ENCODE measurements around the gene SERPINB3.
"Not testable (repeated sequence)": the region's sequence is repeated elsewhere in the genome, so short reads cannot be mapped to it uniquely, and the experiment has no call there.

The SERPINB3 gene

DNA sequence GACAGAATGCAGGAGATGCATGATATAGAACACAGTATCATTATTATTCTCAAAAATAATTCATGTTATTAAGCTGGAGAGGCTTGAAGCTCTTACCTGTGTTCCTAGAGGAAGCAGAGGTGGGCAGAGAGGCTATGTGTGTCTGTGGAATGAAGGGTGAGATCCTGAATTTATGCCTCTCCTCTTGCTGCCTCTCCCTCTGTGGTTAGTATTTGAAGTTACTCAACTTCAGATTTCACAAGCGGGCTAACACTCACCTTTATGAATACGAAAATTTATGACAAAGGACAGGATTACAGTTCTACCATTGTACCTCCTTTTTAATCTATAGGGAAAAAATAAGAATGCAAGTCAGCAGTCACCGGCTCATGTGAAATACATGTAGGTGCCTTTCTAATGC, at the start of gene SERPINB3:
TSS of gene SERPINB3 (minus strand) at position 144 of the 400 bp plus-strand sequence. CDS start 677 bp downstream, outside the sequence.
- DNase-seq (ENCODE audit: insufficient read length, low spot score): not testable (repeated sequence)
- peak; percentile 42 for FAIRE-seq

DNA sequence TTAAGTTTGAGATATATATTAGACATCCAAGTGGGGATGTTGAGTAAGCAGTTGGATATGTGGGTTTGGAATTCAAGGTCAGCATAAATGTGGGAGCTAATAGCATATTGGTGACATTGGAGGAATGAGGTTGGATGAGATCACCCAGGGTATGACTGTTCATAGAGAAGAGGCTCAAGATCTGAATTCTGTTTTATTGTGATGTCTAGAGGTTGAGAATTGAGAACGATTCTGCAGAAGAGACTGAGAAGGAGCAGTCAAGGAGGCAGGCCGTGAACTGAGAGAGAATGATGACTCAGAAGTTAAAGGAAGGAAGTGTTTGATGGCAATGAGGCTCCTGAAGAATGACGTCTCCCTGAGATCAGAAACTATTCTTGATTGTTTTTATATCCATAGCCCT, 47.0 kb upstream of the SERPINB3 start:
- DNase-seq (ENCODE audit: insufficient read length, low spot score) (no peak), FAIRE-seq (no peak)

DNA sequence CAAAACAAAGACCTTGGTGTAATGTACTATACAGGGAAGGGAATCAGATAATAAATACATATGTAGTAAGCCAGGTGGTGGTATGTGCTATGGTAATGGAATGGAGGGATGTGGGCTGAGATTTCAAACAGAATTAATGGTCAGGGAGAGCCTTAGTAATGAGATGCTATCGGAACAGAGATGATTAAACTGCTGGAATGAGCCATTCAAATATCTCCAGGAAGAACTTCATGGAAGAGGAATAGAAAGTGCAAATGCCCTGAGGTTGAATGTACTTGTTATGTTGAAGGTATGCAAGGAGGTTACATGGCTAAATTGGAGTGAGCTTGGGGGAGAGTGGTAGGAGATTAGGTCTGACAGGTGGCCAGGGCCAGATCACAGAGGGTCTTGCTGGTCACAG, 46.1 kb upstream of the SERPINB3 start:
- FAIRE-seq: no peak
- DNase-seq (ENCODE audit: insufficient read length, low spot score): no peak

DNA sequence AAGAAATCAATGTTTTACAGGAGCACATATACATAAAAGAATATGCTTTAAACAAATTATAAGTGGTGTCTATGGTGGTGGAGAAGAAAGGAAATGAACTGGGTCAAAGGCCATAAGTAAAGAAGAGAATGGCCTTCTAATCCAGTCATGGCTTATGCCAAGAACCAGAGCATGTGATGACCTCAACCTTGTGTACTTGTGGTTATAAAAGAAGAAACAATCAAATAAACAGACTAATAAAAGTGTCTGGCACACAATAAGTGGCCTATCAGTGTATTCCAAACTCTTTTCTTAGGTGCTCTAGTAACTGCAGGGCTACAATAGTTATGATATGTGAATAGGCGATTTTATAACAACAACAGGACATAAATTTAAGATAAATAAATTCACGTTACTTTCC, 43.7 kb upstream of the SERPINB3 start:
- FAIRE-seq (no peak), DNase-seq (ENCODE audit: insufficient read length, low spot score) (no peak)

DNA sequence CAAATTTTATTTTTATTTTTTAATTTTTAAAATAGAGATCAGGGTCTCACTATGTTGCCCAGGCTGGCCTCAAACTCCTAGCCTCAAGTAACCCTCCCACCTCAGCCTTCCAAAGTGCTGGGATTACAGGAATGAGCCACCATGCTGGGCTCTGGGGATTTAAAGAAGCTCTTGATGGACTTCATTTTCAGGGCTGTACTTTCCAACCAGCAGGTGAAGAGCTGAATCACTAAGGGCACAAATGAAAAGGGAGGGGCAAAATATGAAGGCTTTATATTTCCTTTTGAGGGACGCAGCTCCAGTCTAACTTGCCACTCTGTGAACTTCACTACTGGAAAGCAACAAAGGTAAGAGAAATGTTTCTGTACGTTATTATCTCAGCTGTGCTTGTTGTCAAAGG, 41.0 kb upstream of the SERPINB3 start, which contains the start of gene SERPINB11:
TSS of gene SERPINB11 (plus strand) at position 301 of the 400 bp plus-strand sequence. CDS start 7,234 bp downstream, outside the sequence.
- DNase-seq (ENCODE audit: insufficient read length, low spot score) (no peak), FAIRE-seq (no peak)

DNA sequence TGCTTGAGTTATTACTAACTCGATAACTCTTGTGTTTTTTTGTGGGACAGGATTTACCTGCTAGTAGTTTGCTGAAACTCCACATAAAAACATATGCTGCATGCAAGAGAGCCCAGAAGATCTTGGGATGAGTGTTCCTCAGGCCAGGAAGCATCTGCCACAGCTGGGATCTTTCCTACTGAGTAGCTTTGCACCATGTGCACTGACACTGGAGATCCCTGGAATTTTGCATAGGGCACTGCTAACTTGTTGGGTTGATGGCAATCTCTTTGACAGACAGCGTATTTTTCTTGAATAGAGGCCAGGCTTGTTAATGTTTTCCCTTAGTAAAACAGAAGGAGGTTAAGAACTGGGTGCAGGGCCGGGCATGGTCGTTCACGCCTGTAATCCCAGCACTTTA, 40.3 kb upstream of the SERPINB3 start:
- no peak for FAIRE-seq
- DNase-seq (ENCODE audit: insufficient read length, low spot score): no peak

DNA sequence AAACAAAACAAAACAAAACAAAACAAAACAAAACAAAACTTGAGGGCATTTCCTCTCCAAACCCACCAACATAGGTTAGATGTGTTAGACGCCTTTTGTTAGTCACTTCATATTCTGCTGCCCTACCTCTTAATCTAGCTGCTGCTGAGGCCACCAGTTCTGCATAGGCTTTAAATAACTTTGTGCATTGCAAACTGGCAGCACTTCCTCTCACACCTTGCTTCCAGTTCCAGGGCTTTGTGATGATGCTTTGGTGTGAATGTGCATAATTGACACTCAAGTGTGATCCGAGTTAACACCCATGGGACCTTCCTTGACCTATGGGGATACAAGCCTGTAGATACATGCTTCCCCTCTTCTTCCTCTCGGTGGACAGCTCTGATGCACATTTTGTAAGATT, 38.8 kb upstream of the SERPINB3 start:
- FAIRE-seq (no peak), DNase-seq (ENCODE audit: insufficient read length, low spot score) (no peak)

DNA sequence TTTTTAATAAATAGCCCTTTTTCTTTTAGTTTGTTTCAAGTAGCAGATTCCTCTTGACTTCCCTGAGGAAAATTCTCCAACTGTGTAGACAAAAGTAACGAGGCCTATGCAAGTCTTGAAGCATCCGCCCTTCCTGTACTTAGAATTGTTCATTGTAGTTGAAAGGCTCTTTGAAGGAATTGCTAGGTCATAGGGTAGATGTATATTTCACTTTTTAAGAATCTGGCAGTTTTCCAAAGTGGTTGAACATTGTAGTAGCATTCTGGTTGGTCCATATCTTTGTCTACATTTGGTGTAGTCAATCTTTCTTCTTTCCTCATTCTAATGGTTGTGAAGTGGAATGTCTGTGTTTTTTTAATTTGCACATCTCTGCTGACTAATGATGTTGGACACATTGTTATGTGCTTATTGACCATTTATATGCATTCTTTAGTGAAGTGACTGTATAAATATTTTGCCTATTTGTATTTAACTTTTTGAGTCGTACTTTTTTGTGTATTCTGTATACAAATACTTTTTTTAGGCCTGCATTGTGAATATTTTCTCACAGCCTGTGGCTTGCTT, 35.5 kb upstream of the SERPINB3 start:
- DNase-seq (ENCODE audit: insufficient read length, low spot score) (no peak), FAIRE-seq (no peak)

DNA sequence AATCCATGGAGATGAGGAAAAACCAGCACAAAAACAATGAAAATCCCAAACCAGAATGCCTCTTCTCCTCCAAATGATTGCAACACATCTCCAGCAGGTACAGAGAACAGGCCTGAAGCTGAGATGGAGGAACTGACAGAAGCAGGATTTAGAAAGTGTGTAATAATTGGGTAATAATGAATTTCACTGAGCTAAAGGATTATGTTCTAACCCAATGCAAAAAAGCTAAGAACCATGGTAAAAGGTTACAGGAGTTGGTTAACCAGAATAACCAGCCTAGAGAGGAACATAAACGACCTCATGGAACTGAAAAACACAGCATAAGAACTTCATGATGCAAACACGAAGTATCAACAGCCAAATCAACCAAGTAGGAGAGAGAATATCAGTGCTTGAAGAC, 27.4 kb upstream of the SERPINB3 start:
- DNase-seq (ENCODE audit: insufficient read length, low spot score) (no peak), FAIRE-seq (no peak)

DNA sequence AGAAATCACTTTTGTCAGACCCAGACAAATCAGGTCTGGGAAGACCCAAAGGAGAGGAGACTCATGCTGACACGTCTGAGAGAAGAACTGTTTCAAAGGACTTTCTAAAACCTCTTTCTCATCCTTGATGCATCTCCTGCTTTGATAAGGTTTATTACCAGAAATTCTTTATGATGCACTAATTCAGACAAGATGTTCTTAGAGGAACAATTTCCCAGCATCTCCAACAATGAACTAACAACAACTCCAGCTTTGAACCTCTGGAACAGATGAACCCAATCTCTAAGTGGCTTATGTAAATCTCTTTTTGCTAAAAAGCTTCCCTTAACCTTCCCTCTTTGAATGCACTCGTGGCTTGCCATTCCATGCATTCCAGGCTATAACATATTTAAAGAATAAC, 25.2 kb upstream of the SERPINB3 start:
- DNase-seq (ENCODE audit: insufficient read length, low spot score): no peak
- FAIRE-seq: no peak

DNA sequence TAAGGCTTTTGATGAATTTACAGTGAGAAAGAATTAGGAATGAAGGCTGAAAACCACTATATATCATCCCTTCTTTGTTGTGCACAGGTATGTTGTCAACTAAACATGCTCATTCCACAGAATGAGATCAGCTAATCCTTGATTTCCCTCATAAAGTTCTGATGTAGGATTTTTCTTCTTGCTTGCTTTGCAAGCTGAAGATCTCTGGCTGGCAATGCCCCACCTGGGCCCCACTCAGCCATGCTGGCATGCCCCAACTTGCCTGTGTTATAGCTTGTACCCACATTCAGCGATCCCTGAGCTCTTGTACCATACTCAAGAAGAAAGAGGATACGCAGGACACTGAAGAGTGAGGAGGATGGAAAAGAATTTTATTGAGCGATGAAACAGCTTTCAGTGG, 23.0 kb upstream of the SERPINB3 start:
- DNase-seq (ENCODE audit: insufficient read length, low spot score) (no peak), FAIRE-seq (no peak)

DNA sequence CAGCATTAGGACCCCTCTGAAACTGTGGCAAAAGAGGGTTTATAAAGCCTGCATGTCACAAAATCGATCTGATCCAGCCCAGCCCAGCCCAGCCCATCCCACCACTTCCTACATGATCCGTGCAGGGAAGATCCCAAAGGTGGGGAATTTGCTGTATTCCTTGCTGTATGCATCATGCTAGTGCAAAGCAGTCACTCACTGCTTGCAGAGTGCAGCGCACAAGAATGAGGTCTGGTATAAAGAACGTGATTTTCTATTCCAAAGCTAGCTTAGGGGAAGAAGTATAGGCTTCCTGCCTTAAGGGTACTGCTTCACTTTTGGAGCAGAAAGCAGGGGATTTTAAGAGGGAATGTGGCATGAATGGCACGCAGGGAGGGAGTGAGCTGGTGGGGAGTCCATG, 22.2 kb upstream of the SERPINB3 start:
- no peak for FAIRE-seq
- DNase-seq (ENCODE audit: insufficient read length, low spot score): no peak

DNA sequence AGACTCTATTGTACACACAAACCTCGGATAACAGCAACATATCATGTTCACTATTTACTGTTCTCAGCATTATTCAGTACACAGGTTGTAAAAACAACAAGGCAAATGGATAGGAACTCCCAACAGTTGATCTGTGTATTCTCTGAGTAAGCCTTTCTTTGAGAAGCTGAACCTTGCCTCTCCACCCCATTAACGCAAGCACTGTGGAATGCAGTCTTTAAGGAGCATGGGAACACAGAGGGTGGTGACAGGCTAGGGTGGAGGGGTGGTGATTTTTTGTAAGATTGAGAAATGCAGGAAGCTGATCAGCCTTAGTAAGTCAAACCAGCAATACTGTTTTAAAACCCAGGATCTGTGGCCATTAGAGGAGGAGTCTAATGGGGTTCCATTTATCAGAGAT, 21.5 kb upstream of the SERPINB3 start:
- no peak for FAIRE-seq
- DNase-seq (ENCODE audit: insufficient read length, low spot score): no peak

DNA sequence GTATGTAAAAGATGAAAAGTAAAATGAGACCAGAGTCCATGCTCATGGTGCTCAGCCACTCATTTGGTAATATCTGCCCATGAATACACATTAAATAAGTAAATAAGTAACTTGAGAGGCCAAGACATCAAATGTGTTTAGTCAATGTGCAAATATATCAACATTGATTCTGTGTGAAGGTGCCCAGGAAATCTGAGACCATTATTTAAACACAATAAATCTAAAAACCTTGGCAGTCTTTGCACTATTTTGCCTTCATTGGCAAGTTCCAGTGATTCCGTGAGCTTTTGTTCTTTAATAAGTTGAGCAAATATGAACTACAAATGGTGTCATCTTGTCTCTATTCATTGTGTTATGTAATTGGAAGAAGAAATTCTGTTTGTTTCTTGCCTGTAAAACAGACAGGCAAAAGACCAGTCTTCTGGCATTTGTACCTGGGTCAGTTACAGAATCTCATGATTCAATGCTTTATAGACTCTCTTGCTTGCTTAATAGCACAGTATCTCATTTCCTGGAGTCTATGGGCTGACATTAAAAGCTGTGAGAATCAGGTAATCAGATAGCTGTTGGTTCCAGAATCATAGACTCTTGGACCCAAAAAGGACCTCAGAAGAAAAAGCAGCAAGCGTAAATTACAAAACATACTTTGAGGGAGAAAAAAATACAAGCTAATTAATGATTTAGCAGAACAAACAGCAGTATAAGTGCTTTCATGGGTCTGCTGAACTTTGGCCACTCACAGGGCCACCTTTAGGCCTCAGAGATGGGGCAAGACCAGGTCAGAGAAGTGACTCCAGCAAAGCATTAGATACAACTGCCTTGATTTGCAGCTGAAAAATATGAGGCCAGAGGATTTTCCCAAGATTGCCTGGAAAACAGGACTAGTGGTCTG, 20.0 kb upstream of the SERPINB3 start:
- no peak for DNase-seq (ENCODE audit: insufficient read length, low spot score)
- FAIRE-seq: no peak

DNA sequence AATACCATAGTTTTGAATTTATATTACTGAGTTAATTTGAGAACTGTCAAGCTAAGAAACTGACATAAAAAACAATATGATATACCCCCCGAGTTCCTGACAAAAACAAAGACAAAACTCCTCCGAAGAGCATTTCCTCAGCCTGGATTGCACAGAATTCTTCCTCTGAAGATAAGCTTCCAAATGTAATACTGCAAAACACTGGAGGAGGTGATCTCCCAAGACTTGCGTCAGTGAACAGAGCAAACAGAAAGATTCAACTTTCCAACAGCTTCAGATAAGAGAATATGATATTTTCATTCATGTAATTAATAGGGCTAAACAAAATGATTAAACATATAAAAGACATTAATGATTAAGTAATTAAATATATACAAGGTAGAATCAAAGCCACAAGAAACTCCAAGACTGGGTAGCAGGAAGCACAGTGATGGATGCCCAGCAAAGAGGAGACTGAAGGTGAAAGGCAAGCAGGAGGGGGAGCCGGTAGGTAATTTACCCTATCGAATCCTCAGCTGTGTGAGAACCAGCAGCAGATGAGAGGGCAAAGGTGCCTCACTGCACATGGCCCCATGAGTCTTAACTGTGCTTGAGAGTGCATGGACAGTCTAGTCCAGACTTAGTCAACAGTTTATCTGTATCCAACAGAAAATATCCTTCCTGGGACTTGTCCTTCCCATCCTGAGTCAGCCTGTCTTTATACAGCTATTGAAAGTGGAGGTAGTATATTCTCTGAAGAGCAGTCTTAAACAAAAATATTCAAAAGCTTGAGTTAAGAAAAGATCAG, 18.3 kb upstream of the SERPINB3 start:
- FAIRE-seq (no peak), DNase-seq (ENCODE audit: insufficient read length, low spot score) (no peak)

DNA sequence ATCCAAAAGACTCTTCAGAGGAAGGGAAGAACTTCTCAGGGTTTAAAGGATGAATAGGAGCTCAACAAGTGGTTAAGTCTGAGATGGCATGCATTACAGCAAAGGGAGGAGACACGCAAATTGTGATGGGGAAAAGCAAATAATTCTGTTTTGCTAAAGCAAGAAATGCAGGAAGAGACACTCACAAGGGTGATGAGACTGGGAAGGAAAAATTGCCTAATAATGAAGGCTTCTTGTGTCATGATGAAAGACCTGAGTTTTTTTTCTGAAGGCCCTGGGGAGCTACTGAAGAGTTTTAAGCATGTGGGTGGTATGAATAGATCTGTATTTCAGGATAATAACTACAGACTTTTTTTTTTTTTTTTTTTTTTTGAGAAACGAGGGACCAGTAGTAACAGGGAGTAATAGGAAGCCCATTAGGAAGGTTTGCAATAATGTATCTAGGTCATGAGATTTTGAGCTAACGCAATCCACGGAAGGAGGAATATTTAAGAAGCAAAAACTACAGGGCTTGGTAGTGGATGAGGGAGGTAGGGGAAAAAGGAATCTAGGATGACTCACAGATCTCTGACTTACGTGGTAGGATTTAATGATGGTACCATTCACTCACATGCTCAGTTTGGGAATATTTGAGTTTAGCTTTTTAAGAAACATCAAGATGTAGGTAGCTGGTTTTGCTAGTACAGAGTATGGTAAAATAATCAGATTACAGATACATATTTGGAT, 16.0 kb upstream of the SERPINB3 start:
- DNase-seq (ENCODE audit: insufficient read length, low spot score): no peak
- no peak for FAIRE-seq

DNA sequence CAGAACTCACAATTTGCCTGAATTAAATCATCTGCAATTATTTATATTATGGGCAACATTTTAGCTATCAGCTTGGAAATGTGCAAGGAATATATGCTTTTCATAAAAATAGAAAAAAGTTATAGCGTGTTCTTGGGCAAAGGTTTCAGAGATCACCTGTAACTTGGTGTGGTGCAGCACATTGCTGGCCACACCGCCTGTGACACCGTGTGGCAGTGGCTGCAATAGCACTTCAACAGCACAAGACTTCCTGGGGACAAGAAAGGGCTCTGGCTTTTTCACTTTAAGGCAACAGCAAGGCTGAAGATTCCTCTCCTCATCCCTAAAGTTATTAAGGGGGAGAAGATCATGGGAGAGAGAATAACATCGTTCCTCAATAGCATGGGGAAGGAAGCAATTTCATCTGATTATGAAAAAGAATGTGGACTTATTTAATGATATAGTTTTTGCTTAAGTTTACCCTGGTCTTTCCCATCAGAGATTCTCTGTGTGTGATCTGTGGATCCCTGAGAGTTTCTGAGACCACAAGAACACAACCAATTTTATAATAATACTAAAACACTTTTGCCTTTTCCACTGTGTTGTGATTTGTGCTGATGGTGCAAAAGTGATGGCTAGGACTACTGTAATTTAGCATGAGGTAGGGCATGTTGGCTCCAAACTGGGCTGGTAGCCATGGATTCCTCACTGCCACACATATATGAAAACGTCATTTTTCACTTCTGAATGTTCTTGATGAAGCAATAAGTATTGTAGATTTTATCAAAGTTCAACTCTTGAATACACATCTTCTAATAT, 15.0 kb upstream of the SERPINB3 start:
- no peak for DNase-seq (ENCODE audit: insufficient read length, low spot score)
- FAIRE-seq: no peak

DNA sequence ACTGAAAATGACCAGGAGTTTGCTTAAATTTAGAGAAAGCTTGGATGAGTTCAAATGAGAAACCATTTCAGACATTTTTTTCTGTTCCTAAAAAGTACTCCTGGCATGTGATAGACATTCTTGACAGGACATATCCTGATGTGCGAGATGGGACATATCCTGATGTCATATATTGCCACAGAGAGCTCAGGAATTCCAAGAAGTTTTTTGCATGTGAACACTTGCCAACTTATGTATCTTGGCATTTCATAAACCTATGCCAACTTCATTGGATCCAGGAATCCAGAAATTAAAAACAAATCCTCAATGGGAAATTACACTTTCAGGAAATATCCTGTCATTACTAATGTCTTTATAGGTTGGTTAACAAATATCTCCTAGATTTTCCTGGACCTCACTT, 2.9 kb upstream of the SERPINB3 start:
- no peak for FAIRE-seq
- DNase-seq (ENCODE audit: insufficient read length, low spot score): no peak

DNA sequence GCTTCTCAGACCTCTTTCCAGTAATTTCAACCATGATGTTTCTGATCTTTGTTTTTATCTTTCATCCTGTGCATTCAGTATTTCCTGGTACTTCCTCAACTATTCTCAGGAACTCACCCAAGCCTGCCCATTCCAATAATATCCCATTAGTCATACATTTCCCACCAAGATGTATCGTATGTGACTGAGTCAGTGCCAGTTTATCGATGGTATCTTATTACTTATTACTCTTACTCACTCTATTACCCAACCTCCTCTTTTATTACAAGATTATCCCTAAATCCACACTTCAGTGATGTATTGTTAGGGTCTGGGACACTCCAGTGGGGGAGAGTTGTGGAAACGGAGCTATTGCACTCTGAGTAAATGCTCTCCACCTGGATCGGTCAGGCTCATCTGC, 2.8 kb downstream of the SERPINB3 start:
- not testable (repeated sequence) for FAIRE-seq; DNase-seq (ENCODE audit: insufficient read length, low spot score)

DNA sequence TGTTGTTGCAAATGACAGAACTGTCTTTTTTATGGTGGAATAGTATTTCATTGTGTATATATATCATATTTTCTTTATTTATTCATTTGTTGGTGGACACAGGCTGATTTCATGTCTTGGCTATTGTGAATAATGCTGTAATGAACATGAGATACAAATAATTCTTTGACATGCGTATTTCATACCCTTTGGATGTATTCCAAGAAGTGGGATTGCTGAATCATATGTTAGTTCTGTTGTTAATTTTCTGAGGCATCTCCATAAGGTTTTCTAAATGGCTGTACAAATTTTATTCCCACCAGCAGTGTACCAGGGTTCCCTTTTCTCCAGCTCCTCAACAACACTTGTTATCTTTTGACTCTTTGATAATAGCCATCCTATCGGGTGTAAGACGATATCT, 11.4 kb downstream of the SERPINB3 start:
- not testable (repeated sequence) for FAIRE-seq; DNase-seq (ENCODE audit: insufficient read length, low spot score)
